IMR-90 (cell line): Measurements from ENCODE around the gene MOB2.

ENCODE experiments used
- BHLHE40 ChIP-seq: fragments of 150-350 bp; IDR thresholded peaks from 2 replicates; pipeline ENCODE4 v1.6.1; 2016; ENCODE audit warnings: mild to moderate bottlenecking, low read depth, low read length
- FOS ChIP-seq: fragments of 150-350 bp; IDR thresholded peaks from 2 replicates; pipeline ENCODE4 v1.6.1; 2016; ENCODE audit warnings: low read depth, low read length
- MXI1 ChIP-seq: IDR thresholded peaks from 2 replicates; pipeline ENCODE4 v1.6.1; 2012; ENCODE audit warnings: low read depth, mild to moderate bottlenecking, low read length, moderate library complexity, borderline replicate concordance
- POLR2A ChIP-seq: IDR thresholded peaks from 2 replicates; pipeline ENCODE4 v1.6.1; 2012; ENCODE audit warnings: mild to moderate bottlenecking, low read depth, low read length
- RAD21 ChIP-seq: IDR thresholded peaks from 2 replicates; pipeline ENCODE4 v1.6.1; 2012; ENCODE audit warnings: low read length, improper control_type of control experiment
- RCOR1 ChIP-seq: IDR thresholded peaks from 2 replicates; pipeline ENCODE4 v1.6.1; 2012; ENCODE audit warnings: mild to moderate bottlenecking, low read length, improper control_type of control experiment; ENCODE audit not compliant: insufficient replicate concordance
- RFX5 ChIP-seq: IDR thresholded peaks from 2 replicates; pipeline ENCODE4 v1.8.0; 2012; ENCODE audit warnings: low read depth, mild to moderate bottlenecking, low read length, moderate library complexity
- SMC3 ChIP-seq: fragments of 150-350 bp; IDR thresholded peaks from 2 replicates; pipeline ENCODE4 v1.6.1; 2016; ENCODE audit warnings: low read depth, mild to moderate bottlenecking, antibody characterized with exemption, low read length, moderate library complexity
- TF ChIP-seq, protein P1 (sequence below): conservative IDR thresholded peaks from 2 replicates; pipeline ENCODE4 v1.5.1; 2012; ENCODE audit warnings: mild to moderate bottlenecking, low read depth, low read length, improper control_type of control experiment
- TF ChIP-seq, protein P2 (sequence below): fragments of 150-350 bp; IDR thresholded peaks from 2 replicates; pipeline ENCODE4 v1.6.1; 2016; ENCODE audit warnings: low read depth, mild to moderate bottlenecking, low read length, moderate library complexity, borderline replicate concordance
- TF ChIP-seq, protein P3 (sequence below): fragments of 150-350 bp; IDR thresholded peaks from 2 replicates; pipeline ENCODE4 v1.6.1; 2017; ENCODE audit warnings: mild to moderate bottlenecking, antibody characterized with exemption, low read length, low read depth

DNA sequence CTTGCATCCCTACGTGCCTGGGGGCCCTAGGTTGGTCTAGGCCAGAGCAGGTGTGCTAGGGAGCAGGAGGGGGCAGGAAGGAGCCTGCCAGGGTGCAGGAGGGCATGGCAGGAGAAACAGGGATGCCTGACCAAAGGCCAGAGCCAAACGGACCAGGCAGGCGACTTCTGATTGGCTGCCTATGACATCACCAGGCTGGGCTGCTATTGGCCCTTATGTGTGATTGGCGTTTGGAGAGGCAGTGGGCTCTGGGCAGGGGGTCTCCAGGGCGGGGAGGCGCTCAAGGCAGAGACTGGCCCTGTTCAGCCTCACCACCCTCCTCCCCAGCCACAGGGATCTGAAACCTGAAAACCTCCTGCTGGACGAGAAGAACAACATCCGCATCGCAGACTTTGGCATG lies 44.4 kb downstream of the MOB2 start:
- TF ChIP-seq POLR2A (no peak), RFX5 (no peak), BHLHE40 (no peak), SMC3 (no peak), RCOR1 (no peak), MXI1 (no peak), RAD21 (no peak), FOS (no peak)
- TF ChIP-seq, protein P1, sequence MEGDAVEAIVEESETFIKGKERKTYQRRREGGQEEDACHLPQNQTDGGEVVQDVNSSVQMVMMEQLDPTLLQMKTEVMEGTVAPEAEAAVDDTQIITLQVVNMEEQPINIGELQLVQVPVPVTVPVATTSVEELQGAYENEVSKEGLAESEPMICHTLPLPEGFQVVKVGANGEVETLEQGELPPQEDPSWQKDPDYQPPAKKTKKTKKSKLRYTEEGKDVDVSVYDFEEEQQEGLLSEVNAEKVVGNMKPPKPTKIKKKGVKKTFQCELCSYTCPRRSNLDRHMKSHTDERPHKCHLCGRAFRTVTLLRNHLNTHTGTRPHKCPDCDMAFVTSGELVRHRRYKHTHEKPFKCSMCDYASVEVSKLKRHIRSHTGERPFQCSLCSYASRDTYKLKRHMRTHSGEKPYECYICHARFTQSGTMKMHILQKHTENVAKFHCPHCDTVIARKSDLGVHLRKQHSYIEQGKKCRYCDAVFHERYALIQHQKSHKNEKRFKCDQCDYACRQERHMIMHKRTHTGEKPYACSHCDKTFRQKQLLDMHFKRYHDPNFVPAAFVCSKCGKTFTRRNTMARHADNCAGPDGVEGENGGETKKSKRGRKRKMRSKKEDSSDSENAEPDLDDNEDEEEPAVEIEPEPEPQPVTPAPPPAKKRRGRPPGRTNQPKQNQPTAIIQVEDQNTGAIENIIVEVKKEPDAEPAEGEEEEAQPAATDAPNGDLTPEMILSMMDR: no peak
- TF ChIP-seq, protein P2, sequence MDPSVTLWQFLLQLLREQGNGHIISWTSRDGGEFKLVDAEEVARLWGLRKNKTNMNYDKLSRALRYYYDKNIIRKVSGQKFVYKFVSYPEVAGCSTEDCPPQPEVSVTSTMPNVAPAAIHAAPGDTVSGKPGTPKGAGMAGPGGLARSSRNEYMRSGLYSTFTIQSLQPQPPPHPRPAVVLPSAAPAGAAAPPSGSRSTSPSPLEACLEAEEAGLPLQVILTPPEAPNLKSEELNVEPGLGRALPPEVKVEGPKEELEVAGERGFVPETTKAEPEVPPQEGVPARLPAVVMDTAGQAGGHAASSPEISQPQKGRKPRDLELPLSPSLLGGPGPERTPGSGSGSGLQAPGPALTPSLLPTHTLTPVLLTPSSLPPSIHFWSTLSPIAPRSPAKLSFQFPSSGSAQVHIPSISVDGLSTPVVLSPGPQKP: no peak
- TF ChIP-seq, protein P3, sequence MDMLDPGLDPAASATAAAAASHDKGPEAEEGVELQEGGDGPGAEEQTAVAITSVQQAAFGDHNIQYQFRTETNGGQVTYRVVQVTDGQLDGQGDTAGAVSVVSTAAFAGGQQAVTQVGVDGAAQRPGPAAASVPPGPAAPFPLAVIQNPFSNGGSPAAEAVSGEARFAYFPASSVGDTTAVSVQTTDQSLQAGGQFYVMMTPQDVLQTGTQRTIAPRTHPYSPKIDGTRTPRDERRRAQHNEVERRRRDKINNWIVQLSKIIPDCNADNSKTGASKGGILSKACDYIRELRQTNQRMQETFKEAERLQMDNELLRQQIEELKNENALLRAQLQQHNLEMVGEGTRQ: no peak
